ENCODE results near the gene EXOC3L4.

GRCh38 chr14:103104654-103105452 is 10.3 kb downstream of the EXOC3L4 start:
- TF ChIP-seq HOXB6 (CRISPR knock-in tag; IDR thresholded peaks at IDR 0.05; ENCODE audit: borderline replicate concordance), result no peak
- TF ChIP-seq FOXP4 (CRISPR knock-in tag; IDR thresholded peaks at IDR 0.05; ENCODE audit: borderline replicate concordance), result no peak
- peak; percentile 80 to 88 (median 85) for TF ChIP-seq CTCF (IDR thresholded peaks at IDR 0.05 in 2 of 3, conservative IDR thresholded peaks at IDR 0.05 in 1 of 3; ENCODE audit: insufficient read depth in 2 of 3, low read depth in 1 of 3, low read length in 3 of 3)
- TF ChIP-seq MXI1 (IDR thresholded peaks at IDR 0.05; ENCODE audit: low read depth, low read length), result no peak
- peak; percentile 28; the same call in 1 of the 2 replicates for TF ChIP-seq ATF7 (IDR thresholded peaks at IDR 0.05)
- TF ChIP-seq MCM2 (IDR thresholded peaks at IDR 0.05; ENCODE audit: low read depth), result no peak
- TF ChIP-seq ESRRA (IDR thresholded peaks at IDR 0.05; ENCODE audit: borderline replicate concordance, low read depth), result peak; percentile 28; the same call in 1 of the 2 replicates
- no peak for TF ChIP-seq KLF6 (CRISPR knock-in tag; IDR thresholded peaks at IDR 0.05; ENCODE audit: borderline replicate concordance)
- 0 out of 2 replicates have a peak, but pooled peaks have one; percentile 35 for TF ChIP-seq POLR2A (conservative IDR thresholded peaks at IDR 0.05)
- no peak for TF ChIP-seq HIVEP1 (CRISPR knock-in tag; IDR thresholded peaks at IDR 0.05)
- TF ChIP-seq TARDBP (IDR thresholded peaks at IDR 0.05), result 0 out of 2 replicates have a peak, but pooled peaks have one; percentile 33
- no peak for TF ChIP-seq ATF3 (IDR thresholded peaks at IDR 0.05)
- no peak for TF ChIP-seq ATF3 (CRISPR knock-in tag; conservative IDR thresholded peaks at IDR 0.05)
- 0 out of 2 replicates have a peak, but pooled peaks have one; percentile 34 for TF ChIP-seq CTBP1 (IDR thresholded peaks at IDR 0.05; ENCODE audit: borderline replicate concordance)
- TF ChIP-seq TFAM (CRISPR knock-in tag; conservative IDR thresholded peaks at IDR 0.05), result no peak
